RWPE1 (cell line): ENCODE measurements around the gene TMOD2.

Experiments used
- CTCF ChIA-PET: fragments of 350-600 bp; sonication (Branson Sonifier 250); formaldehyde crosslinking; extraction: SDS; loops from one replicate; lab custom pipeline; 2021; lab: Yijun Ruan, JAX
- POLR2A ChIA-PET: fragments of 400-600 bp; formaldehyde crosslinking; extraction: SDS; loops from one replicate; lab custom pipeline; 2020; ENCODE audit warnings: antibody characterized with exemption; ENCODE audit not compliant: low non-redundant PET; lab: Yijun Ruan, JAX
- DNase-seq: peaks from one replicate; pipeline ENCODE4 v3.0.0; 2012; ENCODE audit warnings: low spot score
- H3K27ac ChIP-seq: fragments of 450-650 bp; 2 replicates; pipeline ENCODE4 v1.5.1; 2017
- TF ChIP-seq, protein P1 (sequence below): fragments of 450-650 bp; conservative IDR thresholded peaks from 2 replicates; pipeline ENCODE4 v1.5.1; 2017; ENCODE audit warnings: low read depth, mild to moderate bottlenecking

The TMOD2 gene

DNA sequence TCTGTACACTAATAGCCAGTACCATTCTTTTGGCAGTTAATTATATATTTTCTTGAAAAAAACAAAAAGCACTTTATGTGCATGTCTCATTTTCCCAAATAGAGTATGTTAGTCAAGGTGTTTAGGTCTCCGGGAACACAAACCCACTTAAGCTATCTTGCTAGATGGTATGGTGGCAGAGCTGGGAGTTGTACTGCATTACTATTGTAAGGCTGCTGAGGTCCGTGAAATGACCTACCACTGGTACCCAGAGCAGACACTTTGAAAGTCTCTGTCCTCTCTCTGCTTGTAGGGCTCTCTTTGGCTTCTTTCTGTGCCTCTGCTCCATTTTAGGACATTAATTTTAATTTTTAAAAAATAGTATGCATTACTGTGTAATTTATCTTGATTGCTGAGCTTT, 86.9 kb downstream of the TMOD2 start:
- ChIA-PET CTCF (interaction anchor here (0.7 kb wide), 1 partner anchor 78 kb away, joined by 3 read pairs; no protein-coding TSS in a partner anchor), POLR2A (no interaction called here)
- H3K27ac ChIP-seq: no peak overlapping the region
- DNase-seq: no peak
- TF ChIP-seq, protein P1, sequence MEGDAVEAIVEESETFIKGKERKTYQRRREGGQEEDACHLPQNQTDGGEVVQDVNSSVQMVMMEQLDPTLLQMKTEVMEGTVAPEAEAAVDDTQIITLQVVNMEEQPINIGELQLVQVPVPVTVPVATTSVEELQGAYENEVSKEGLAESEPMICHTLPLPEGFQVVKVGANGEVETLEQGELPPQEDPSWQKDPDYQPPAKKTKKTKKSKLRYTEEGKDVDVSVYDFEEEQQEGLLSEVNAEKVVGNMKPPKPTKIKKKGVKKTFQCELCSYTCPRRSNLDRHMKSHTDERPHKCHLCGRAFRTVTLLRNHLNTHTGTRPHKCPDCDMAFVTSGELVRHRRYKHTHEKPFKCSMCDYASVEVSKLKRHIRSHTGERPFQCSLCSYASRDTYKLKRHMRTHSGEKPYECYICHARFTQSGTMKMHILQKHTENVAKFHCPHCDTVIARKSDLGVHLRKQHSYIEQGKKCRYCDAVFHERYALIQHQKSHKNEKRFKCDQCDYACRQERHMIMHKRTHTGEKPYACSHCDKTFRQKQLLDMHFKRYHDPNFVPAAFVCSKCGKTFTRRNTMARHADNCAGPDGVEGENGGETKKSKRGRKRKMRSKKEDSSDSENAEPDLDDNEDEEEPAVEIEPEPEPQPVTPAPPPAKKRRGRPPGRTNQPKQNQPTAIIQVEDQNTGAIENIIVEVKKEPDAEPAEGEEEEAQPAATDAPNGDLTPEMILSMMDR: no peak

- CTCF ChIA-PET: no interaction called here
- no peak for DNase-seq
- H3K27ac ChIP-seq: no peak overlapping the region
- TF ChIP-seq, protein P1: no peak
- POLR2A ChIA-PET: no interaction called here
Observed at GRCh38 chr15:51840692-51841091, 89.3 kb downstream of the TMOD2 start.

GRCh38 chr15:51841406-51842040, 90.1 kb downstream of the TMOD2 start:
- TF ChIP-seq, protein P1: no peak
- no peak for DNase-seq
- POLR2A ChIA-PET: interaction anchor here (0.6 kb wide), 1 partner anchor 10 kb away, joined by 4 read pairs; no protein-coding TSS in a partner anchor
- peak overlapping the region; percentile 51 for H3K27ac ChIP-seq
- CTCF ChIA-PET: interaction anchor here (0.5 to 0.6 kb wide), 2 partner anchors 7 to 171 kb away, joined by 3 to 4 read pairs; no protein-coding TSS in a partner anchor

DNA sequence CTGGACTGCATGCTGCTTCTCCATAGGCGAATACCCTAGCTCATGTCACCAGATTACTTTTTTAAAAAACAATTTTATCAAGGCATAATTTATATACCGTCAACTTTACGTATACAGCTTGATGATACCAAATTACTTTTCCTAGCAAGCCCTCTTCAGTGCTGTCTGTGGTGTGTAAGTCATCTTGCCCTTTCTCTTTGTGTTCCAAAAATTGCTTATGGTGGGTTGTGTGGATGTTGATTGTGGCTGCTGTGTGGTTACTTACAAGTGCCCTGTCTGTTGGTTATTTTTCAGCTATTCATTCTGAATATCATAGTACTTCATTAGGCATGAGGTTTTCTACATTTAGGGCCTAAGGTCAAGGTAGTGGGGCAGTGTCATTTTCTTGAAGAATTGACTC, 90.9 kb downstream of the TMOD2 start:
- POLR2A ChIA-PET: no interaction called here
- CTCF ChIA-PET: interaction anchor here (0.5 to 1.0 kb wide), 4 partner anchors 8 to 170 kb away, joined by 3 to 4 read pairs (median 4); no protein-coding TSS in a partner anchor

GRCh38 chr15:51842852-51843737, 91.7 kb downstream of the TMOD2 start:
- no peak overlapping the region for H3K27ac ChIP-seq
- TF ChIP-seq, protein P1: no peak
- POLR2A ChIA-PET: no interaction called here
- DNase-seq: peak; percentile 82
- CTCF ChIA-PET: interaction anchor here (0.5 to 1.3 kb wide), 6 partner anchors 24 to 169 kb away, joined by 3 to 4 read pairs (median 4); no protein-coding TSS in a partner anchor

More for the DNA sequence above, 90.9 kb downstream of the TMOD2 start:
- H3K27ac ChIP-seq: no peak overlapping the region
- TF ChIP-seq, protein P1: no peak
- DNase-seq: no peak

GRCh38 chr15:51844747-51845426, 93.5 kb downstream of the TMOD2 start:
- CTCF ChIA-PET: interaction anchor here (0.6 to 0.8 kb wide), 2 partner anchors 32 to 68 kb away, joined by 3 to 4 read pairs; no protein-coding TSS in a partner anchor

More at GRCh38 chr15:51844747-51845426, 93.5 kb downstream of the TMOD2 start:
- POLR2A ChIA-PET: no interaction called here
- TF ChIP-seq, protein P1: no peak
- no peak for DNase-seq
- H3K27ac ChIP-seq: peak overlapping the region; percentile 85
